MM.1S (cell line): ENCODE data around the gene SEPHS2.

Source experiments
- EZH2phosphoT487 ChIP-seq: fragments of 300-600 bp; sonication (generic); IDR thresholded peaks from 2 replicates; pipeline ENCODE4 v1.6.1; 2018; ENCODE audit warnings: antibody characterized with exemption, low read length
- TF ChIP-seq, protein P1 (sequence below): fragments of 300-600 bp; sonication (generic); IDR thresholded peaks from 2 replicates; pipeline ENCODE4 v1.5.1; 2016; ENCODE audit warnings: antibody characterized with exemption, low read length, mixed read lengths

DNA sequence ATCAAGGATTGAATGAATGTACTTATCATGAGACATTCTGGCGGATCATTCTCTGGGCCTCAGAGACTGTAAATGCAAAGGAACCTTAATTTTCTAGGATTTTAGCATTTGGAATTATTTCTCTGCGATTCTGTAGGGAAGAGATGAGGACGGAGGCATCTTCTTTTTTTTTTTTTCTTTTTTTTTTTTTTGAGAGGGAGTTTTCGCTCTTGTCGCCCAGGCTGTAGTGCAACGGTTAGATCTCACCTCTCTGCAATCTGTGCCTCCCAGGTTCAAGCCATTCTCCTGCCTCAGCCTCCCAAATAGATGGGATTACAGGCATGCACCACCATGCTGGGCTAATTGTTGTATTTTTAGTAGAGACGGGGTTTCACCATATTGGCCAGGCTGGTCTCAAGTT lies 29.0 kb upstream of the SEPHS2 start:
- TF ChIP-seq, protein P1, sequence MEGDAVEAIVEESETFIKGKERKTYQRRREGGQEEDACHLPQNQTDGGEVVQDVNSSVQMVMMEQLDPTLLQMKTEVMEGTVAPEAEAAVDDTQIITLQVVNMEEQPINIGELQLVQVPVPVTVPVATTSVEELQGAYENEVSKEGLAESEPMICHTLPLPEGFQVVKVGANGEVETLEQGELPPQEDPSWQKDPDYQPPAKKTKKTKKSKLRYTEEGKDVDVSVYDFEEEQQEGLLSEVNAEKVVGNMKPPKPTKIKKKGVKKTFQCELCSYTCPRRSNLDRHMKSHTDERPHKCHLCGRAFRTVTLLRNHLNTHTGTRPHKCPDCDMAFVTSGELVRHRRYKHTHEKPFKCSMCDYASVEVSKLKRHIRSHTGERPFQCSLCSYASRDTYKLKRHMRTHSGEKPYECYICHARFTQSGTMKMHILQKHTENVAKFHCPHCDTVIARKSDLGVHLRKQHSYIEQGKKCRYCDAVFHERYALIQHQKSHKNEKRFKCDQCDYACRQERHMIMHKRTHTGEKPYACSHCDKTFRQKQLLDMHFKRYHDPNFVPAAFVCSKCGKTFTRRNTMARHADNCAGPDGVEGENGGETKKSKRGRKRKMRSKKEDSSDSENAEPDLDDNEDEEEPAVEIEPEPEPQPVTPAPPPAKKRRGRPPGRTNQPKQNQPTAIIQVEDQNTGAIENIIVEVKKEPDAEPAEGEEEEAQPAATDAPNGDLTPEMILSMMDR: no peak
- no peak for TF ChIP-seq EZH2phosphoT487
